GM18861 (cell line): Measurements from ENCODE around the gene PTN.
"Not testable (repeated sequence)": the region's sequence is repeated elsewhere in the genome, so short reads cannot be mapped to it uniquely, and the experiment has no call there.

Source experiments
- ATAC-seq: cut with Tn5 transposase; IDR thresholded peaks from one replicate; pipeline ENCODE4 v1.9.1; 2021; ENCODE audit not compliant: unreplicated experiment

PTN gene

DNA sequence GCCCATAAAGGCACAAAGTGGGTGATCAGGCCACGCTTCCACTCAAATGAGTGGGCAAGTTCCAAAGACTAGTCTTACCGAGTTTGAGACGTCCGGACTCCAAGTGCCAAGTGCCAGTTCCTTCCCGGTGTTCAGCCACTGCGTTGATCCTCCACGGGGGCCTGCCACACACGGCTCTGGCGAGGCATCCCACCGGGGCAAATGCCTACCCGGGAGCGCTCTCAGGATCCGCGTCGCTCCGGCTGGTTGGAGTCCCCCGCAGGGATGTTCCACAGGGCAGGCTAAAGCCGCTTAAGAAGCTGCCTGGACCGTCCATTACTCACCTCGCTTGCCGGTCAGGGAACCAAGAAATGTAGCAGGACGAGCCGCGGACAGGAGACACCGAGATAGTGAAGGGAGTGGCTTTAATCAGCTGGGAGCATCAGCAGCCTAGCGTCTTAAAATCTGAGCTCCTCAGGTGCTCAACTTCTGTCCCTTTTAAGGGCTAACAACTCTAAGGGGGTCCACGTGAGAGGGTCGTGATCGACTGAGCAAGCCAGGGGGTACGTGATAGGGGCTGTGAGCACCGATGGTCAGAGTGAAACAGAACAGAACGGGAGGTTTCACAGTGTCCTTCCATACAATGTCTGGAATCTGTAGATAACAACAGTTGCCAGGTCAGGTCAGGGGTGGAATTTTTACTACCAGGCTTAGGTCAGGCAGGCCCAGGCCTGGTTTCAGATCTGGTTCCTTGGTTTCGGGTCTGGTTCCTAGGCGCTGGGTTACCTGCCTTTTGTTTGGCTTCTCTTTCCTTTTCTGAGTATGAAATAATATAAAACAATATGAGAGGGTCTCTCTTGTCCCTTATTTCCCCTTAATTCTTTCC, 75.3 kb downstream of the PTN start:
- not testable (repeated sequence) for ATAC-seq

DNA sequence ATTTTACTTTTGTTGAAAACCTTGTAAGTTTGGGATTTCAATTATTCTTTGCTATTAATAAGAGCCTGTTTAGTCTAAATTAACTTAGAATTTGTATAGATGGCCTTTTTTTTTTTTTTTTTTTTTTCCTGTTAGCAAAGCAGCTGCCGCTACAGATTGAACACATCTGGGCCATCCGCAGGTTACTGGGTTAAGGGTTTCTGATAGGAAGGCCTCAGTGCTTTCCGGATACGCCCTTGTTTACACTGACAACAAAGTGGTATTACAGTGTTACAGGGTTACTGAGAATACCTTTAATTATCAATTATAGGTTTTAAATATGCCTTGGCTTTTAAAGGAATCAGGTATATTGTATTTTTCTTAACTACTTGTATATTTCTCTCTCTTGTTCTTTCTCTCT, 76.8 kb downstream of the PTN start:
- ATAC-seq = no peak

DNA sequence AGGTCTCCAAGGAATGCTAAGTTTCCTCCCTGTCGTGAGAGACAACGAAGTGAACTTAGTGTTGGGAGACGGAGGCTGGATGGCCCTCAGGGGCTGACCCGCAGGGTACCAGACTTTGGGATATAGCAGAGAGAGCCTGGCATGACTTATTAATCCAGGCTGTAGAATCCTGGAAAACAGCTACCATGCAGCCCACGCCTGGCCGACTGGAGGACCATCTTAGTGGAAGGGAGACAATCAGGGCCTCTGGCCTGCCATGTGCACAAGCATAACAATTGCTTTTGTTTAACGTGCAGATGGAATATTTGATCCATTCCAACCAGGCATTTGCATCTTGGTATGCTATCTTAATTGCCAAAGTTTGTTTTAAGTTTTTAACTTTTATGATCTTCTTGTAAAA, 78.1 kb downstream of the PTN start:
- ATAC-seq = not testable (repeated sequence)

- no peak for ATAC-seq
Measured at GRCh38 chr7:137262599-137262998, 80.9 kb downstream of the PTN start.

DNA sequence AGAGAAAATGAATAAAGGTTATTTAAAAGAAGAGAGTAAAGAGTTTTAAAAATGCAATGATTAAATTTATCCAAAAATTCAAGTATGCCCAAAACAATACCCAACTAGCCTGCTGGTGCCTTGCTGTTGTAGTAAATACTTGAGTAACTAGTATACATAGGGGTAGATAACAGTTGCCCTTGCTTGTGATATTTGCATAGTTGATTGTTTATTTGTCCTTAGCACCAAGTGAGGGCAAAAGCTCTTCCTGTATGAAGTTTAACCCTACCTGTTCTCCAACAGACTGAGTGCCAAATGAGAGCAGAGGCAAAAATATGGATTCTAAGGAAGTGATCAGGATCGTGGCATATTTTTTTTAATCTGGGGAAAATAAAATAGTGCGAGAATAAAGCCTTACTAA, 85.0 kb downstream of the PTN start:
- ATAC-seq = no peak

GRCh38 chr7:137254766-137255165, 88.8 kb downstream of the PTN start:
- no peak for ATAC-seq

DNA sequence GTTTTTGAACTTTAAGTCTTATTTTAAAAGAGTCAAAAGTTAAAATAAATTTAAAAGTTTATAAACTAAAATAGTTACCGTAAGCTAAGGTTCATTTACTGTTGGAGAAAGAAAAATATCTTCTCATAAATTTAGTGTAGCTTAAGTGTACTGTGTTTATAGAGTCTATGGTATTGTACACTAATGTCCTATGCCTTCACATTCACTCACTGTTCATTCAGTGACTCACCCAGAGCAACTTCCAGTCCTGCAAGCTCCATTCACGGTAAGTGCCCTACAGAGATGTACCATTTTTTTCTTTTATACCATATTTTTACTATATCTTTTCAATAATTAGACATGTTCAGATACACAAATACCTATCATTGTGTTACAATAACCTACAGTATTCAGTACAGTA, 97.6 kb downstream of the PTN start:
- ATAC-seq = no peak

DNA sequence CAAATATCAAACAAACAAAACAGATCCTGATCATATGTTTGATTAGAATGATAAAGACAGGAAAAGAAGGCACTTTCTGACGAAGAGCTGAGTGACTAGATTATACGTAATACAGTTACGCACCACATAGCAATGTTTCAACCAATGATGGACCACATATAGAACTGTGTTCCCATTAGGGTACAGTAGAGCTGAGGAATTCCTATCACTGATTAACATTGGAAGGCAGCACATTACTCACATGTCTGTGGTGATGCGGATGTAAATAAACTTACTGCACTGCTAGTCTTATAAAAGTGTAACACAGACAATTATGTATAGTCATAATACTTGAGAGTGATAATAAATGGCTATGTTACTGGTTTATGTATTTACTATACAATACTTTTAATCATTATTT, 98.3 kb downstream of the PTN start:
- no peak for ATAC-seq

DNA sequence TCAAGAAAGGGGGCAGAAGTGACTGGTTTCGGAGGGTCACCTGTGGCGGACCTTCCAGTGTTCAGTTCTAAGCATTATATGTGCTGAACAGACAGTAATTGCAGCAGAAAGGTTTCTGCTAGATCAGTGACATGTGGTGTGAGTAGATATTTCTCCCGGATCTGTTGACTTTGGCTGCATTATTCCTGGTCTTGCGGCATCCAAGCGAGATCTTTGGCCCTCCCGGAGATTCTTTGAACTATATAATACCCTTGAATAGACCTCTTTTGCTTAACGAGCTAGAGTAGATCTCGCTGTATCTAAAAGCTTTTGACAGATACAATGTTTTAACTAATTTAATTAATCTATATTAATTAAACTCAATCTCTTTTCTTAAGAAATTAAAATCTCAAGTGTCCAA, 99.8 kb downstream of the PTN start:
- ATAC-seq = no peak

- no peak for ATAC-seq
Measured at GRCh38 chr7:137242616-137243015, 100.9 kb downstream of the PTN start.

DNA sequence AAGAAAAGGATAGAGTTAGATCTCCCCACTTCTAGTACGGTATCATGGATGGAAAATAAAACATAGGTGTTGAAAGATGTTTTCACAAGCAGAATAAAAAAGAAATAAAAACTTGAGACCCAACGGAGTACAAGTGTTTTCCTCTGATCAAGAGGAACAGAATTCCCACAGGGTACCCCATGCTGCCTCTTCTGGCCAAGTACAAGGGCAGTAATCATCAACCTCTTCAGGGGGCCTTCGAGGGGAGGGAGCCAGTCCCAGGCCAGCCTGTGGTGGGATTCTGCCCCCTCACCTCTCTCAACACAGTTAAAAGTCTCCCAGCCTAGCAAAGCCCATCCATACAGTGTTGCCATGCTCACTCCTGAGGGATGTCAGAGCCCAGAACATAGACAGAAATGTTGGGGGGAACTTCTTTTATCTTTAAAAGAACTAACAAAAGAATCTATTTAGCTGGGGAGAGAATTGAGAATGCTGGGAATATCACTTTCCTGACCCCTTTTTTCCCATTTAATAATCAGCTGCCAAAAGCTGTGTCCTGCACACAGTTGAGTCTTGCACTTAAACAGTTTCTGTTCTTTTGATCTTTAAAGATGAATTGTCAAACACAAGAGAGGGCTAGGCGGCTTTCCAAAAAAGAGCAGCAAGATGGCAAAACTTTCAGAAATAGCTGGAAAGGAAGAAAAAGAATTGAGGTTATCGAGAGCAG, 101.7 kb downstream of the PTN start:
- no peak for ATAC-seq

GRCh38 chr7:137239186-137239585, 104.3 kb downstream of the PTN start:
- not testable (repeated sequence) for ATAC-seq

DNA sequence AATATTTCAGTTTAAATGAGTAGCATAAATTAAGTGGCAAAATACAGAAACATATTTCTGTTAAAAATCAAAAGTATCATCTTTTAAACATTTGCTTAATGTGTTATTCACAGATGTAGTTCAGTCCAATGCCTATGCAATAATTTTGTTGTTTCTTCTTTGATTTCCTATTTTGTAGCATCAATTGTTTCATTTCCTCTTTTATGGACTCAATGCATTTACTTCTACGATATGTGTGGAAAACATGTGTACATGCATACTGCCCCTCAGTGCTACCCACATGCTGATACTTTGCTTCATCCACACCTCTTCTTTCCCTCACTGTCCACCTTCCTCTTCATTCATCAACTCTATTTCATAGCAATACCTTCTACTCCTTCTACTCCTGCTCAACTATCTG, 108.1 kb downstream of the PTN start:
- ATAC-seq = no peak

- ATAC-seq = no peak
Measured at GRCh38 chr7:137231167-137231566, 112.4 kb downstream of the PTN start.

GRCh38 chr7:137221467-137221866, 122.1 kb downstream of the PTN start:
- no peak for ATAC-seq

DNA sequence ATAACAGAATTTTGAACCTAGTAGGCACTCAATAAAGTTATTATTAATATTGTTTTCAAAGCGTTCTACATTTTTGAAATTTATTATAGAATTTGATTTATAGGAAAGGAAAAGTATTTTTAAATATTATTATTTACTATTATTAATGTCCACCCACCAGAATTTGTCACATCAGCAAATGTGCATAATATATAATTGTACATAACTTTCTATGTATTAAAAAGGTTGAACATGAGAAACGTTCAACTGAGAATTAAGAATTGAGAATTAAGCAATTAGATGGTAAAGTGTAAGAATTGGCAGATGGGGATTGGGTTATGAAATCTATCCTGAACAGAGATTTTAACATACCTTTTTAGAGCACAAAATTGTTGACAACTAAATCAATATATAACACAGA, 129.8 kb downstream of the PTN start:
- no peak for ATAC-seq

GRCh38 chr7:137209151-137209817, 134.2 kb downstream of the PTN start:
- ATAC-seq = no peak

DNA sequence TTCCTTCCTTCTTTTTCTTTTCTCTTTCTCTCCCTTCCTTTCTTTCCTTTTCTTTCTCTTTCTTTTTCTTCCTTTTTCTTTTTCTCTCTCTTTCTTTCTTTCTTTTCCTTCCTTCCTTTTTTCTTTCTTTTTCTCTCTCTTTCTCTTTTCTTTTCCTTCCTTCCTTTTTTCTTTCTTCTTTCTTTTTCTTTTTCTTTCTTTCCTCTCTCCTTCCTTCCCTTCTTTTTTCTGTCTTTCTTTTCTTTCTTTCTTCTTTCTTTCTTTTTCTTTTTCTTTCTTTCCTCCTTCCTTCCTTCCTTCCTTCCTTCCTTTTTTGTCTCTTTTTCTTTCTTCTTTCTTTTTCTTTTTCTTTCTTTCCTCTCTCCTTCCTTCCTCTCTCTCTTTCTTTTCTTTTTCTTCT, 136.8 kb downstream of the PTN start:
- no peak for ATAC-seq

DNA sequence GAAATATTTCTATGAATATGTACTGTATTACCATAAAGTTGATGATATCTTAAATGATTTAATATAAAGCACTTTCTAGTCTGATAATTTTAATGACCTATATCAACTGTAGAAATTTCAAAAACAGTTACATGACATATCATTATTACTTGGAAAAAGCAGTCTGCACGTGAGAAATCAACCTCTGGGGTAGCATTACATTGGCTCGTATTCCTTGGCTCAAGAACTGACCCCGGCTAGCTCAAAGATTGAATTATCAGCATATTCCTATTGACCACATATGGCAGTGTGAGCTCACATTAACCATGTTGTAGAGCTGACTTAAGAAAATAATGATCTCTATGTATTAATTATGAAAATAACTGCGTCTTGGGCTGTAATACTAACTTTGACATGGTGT, 139.3 kb downstream of the PTN start:
- ATAC-seq = no peak

- ATAC-seq = no peak
Measured at GRCh38 chr7:137203351-137203750, 140.2 kb downstream of the PTN start.

DNA sequence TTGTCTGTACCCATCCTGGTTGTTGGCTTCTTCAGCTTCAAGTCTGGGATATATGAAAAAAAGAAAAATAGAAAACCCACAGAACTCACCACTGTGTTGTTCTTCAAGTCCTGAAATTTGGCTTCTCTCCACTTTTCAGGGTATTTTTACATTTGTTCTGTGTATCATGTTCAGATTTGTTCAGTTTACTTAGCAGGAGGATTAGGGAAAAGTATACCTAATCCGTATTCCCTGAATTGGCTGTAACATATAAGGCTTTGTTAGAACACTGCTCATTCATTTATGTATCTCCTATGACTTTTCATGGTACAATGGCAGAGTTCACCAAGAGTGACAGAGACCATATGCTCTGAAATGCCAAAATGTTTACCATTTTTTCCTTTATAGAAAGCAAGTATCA, 146.9 kb downstream of the PTN start:
- ATAC-seq = no peak

- ATAC-seq = no peak
Measured at GRCh38 chr7:137195996-137196395, 147.5 kb downstream of the PTN start.
